ENCODE data around the gene SLC6A4. TPM values are rescaled to one million over a fixed set of nuclear protein-coding genes. Genes with fewer than 3 reads are reported as not detected.

SLC6A4 gene
- polyA plus RNA-seq (2012; ENCODE audit: insufficient read length, low read depth): not detected

- TF ChIP-seq FOXP2 (optimal IDR thresholded peaks at IDR 0.05; ENCODE audit: borderline replicate concordance, extremely low read depth, extremely low read length, insufficient read depth): no peak
- TF ChIP-seq TAF1 (IDR thresholded peaks at IDR 0.05; ENCODE audit: borderline replicate concordance, insufficient read depth, low read length): no peak
- TF ChIP-seq POLR2AphosphoS5 (IDR thresholded peaks at IDR 0.05; ENCODE audit: low read depth, low read length): no peak
- no peak for TF ChIP-seq SIN3A (IDR thresholded peaks at IDR 0.05; ENCODE audit: borderline replicate concordance, insufficient read depth, low read length)
- no peak for TF ChIP-seq REST (IDR thresholded peaks at IDR 0.05; ENCODE audit: insufficient read depth in 1 of 2, low read depth in 2 of 2, low read length in 2 of 2)
Measured at GRCh38 chr17:30235386-30236296, at the start of gene SLC6A4. TSS of gene SLC6A4 (minus strand) at chr17:30235697. CDS start at chr17:30221958, 13,739 bp downstream.

- TF ChIP-seq SIN3A (IDR thresholded peaks at IDR 0.05; ENCODE audit: borderline replicate concordance, insufficient read depth, low read length): no peak
- TF ChIP-seq POLR2AphosphoS5 (IDR thresholded peaks at IDR 0.05; ENCODE audit: low read depth, low read length): no peak
- no peak for TF ChIP-seq FOXP2 (optimal IDR thresholded peaks at IDR 0.05; ENCODE audit: borderline replicate concordance, extremely low read depth, extremely low read length, insufficient read depth)
- TF ChIP-seq TAF1 (IDR thresholded peaks at IDR 0.05; ENCODE audit: borderline replicate concordance, insufficient read depth, low read length): no peak
- no peak for TF ChIP-seq REST (IDR thresholded peaks at IDR 0.05; ENCODE audit: insufficient read depth in 1 of 2, low read depth in 2 of 2, low read length in 2 of 2)
Measured at GRCh38 chr17:30279156-30279555, 43.7 kb upstream of the SLC6A4 start.

- TF ChIP-seq SIN3A (IDR thresholded peaks at IDR 0.05; ENCODE audit: borderline replicate concordance, insufficient read depth, low read length) (no peak), POLR2AphosphoS5 (IDR thresholded peaks at IDR 0.05; ENCODE audit: low read depth, low read length) (no peak), FOXP2 (optimal IDR thresholded peaks at IDR 0.05; ENCODE audit: borderline replicate concordance, extremely low read depth, extremely low read length, insufficient read depth) (no peak), TAF1 (IDR thresholded peaks at IDR 0.05; ENCODE audit: borderline replicate concordance, insufficient read depth, low read length) (no peak)
Measured at GRCh38 chr17:30278032-30278431, 42.5 kb upstream of the SLC6A4 start.

- TF ChIP-seq FOXP2 (optimal IDR thresholded peaks at IDR 0.05; ENCODE audit: borderline replicate concordance, extremely low read depth, extremely low read length, insufficient read depth): no peak
- TF ChIP-seq REST (IDR thresholded peaks at IDR 0.05; ENCODE audit: insufficient read depth in 1 of 2, low read depth in 2 of 2, low read length in 2 of 2): no peak
- no peak for TF ChIP-seq POLR2AphosphoS5 (IDR thresholded peaks at IDR 0.05; ENCODE audit: low read depth, low read length)
- TF ChIP-seq TAF1 (IDR thresholded peaks at IDR 0.05; ENCODE audit: borderline replicate concordance, insufficient read depth, low read length): no peak
- TF ChIP-seq SIN3A (IDR thresholded peaks at IDR 0.05; ENCODE audit: borderline replicate concordance, insufficient read depth, low read length): no peak
Measured at GRCh38 chr17:30275911-30276310, 40.4 kb upstream of the SLC6A4 start.

- TF ChIP-seq FOXP2 (optimal IDR thresholded peaks at IDR 0.05; ENCODE audit: borderline replicate concordance, extremely low read depth, extremely low read length, insufficient read depth) (no peak), POLR2AphosphoS5 (IDR thresholded peaks at IDR 0.05; ENCODE audit: low read depth, low read length) (no peak), TAF1 (IDR thresholded peaks at IDR 0.05; ENCODE audit: borderline replicate concordance, insufficient read depth, low read length) (no peak), REST (IDR thresholded peaks at IDR 0.05; ENCODE audit: insufficient read depth in 1 of 2, low read depth in 2 of 2, low read length in 2 of 2) (no peak), SIN3A (IDR thresholded peaks at IDR 0.05; ENCODE audit: borderline replicate concordance, insufficient read depth, low read length) (no peak)
Measured at GRCh38 chr17:30274887-30275286, 39.4 kb upstream of the SLC6A4 start.
